Measurements from ENCODE around the gene BST2.
"Not testable (repeated sequence)": the region's sequence is repeated elsewhere in the genome, so short reads cannot be mapped to it uniquely, and the experiment has no call there.

The BST2 gene

DNA sequence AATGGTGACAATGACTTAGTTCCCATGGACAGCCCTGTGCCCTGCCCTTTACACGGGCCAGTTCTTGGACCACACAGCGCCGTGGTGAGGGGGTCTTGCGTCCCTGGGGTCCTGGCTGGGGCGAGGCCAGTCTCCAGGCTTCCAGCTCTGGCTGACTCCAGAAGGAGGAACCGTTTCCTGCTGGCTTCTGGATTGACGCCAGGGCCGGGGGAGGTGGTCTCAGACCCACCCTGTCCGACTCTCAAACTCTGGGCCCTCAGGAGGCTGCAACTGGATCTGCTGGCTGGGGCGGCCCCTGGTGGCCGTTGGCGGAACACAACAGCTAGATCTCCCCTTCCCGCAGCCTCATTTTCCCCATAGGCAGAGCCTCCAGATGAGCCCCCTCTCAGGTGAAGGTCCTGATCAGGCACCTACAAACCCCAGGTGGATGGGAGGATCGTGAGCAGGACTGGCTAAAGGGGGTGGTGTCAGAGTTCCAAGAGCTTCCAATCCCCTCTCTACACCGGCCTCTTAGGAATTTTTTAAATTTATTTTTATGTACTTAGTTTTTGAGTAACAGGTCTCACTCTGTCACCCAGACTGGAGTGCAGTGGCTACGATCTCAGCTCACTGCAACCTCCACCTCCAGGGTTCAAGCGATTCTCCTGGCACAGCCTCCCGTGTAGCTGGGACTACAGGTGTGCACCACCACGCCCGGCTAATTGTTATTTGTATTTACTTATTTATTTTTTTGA, 19.4 kb downstream of the BST2 start:
- no peak for DNase-seq

DNA sequence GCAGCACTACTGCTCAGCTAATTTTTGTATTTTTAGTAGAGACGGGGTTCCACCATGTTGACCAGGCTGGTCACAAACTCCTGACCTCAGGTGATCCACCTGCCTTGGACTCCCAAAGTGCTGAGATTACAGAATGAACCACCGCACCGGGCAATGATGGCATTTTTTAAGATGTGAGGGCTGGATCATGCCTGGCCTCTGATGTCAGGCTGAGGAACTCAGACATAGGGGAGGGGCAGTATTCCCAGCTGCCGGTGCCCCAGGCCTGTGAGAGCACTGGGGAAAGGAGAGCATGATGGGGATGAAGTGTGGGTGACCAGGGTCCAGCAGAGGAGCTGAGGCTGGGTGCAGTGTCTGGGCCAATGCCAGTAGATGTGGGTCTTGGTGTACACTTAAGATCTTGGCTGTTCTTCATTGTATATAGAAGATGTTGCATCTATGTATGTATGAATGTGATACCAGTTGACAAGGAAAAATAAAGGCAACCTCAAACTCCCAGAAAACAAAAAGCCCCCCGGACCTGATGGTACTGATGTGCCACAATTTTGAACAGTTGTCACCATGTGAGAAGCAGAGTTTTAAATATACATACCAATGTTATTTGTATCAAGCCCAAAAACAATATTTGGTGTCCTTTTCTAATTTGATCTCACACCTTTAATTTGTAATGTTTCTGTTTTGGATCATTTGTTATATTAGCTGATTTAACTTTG, 24.8 kb downstream of the BST2 start:
- DNase-seq: no peak

DNA sequence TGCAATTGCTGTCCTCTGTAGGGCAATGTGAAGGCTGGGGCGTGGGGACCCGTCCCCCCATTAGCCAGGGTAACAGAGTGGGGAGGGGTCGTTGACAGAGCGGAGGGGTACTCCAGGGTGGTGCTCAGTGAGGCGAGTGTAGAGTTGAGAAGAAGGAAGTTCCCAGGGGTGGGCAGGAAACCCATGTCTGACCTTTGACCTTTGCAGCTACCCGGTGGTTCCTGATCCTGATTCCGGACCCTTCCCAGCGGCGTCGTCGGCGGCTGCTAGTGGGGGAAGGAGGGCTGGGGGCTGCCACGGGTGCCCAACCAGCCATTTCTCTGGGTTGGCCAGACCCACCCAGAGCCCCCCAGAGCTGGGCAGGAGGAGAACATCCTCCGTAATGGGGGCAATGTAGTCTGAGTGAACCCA, 26.2 kb downstream of the BST2 start:
- DNase-seq: no peak

- no peak for DNase-seq
Observed at GRCh38 chr19:17378271-17378670, 27.2 kb downstream of the BST2 start.

DNA sequence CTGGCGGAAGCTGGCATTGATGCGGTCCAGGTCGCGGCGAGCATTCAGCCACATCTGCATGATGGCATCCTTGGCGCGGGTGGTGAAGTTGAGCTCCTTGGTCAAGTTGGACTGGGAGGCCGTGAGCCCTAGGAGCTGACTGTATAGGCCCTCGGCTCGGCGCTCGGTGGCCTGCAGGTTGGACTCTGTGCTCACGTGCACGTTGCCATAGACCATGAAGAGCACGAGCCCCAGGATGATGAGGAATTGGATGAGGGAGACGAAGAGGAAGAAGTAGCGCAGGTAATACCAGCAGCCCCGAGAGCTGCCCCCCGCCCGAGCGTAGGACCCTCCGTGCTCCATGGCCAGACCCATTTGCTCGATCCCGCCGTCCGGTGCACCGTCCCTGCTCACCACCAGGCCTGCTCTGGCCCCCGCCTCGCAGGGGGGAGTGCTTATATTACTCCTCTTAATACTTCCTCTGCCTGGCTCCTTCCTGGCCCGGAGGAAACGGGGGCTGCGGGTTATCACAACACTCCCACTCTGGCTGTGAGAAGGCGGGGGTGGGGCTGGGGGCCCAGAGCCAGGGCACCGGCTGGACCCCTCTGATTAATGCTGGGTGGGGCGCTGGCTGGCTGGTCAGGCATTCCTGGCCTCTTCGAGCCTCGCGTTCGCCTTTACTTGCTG, 28.4 kb downstream of the BST2 start, which contains the start of gene PLVAP:
TSS of gene PLVAP (minus strand) at position 408 of the 666 bp plus-strand sequence. CDS start at position 354, 54 bp downstream.
- DNase-seq: no peak

DNA sequence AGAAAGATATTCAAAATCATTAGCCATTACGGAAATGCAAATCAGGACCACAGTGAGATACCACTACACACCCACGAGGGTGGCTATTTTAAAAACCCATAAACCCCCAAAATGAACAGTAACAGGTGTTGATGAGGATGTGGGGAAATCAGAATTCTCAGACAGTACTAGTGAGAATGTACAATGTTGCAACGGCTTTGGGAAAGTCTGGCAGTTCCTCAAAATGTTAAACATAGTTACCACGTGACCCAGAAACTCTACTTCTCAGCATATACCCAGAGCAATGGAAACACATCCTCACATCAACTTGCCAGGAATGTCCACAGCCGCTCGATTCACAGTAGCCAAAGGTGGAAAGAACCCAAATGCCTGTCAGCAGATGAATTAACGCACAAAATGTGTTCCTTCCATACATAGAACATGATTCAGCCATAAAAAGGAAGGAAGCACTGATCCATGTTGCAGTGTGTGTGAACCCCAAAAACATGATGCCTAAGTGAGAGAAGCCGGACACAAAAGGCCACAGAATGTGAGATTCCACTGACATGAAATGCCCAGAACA, 35.3 kb downstream of the BST2 start:
- no peak for DNase-seq

- no peak for DNase-seq
Observed at GRCh38 chr19:17365361-17365760, 40.1 kb downstream of the BST2 start.

GRCh38 chr19:17363852-17364605, 41.4 kb downstream of the BST2 start:
- DNase-seq: not testable (repeated sequence)

- DNase-seq: no peak
Observed at GRCh38 chr19:17359905-17360800, 45.3 kb downstream of the BST2 start.

DNA sequence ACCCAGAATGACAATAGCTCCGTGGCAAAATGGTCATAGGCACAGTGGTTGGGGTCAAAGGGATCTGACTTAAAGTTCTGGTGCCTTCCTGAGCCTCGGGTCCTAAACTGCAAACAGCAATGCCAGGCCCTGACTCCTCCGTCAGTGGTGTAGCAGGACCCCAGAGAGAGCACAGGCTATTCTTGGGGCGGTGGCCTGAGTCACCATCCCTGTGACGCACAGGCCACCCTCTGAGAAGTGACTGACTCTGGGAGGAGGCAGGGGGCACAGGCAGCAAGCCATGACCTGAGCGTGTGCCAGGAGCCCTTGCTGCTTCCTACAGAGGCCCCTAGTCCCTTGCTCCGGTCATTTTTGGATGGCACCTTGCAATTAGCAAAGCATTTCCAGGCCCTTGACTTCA, 47.0 kb downstream of the BST2 start:
- DNase-seq: no peak

DNA sequence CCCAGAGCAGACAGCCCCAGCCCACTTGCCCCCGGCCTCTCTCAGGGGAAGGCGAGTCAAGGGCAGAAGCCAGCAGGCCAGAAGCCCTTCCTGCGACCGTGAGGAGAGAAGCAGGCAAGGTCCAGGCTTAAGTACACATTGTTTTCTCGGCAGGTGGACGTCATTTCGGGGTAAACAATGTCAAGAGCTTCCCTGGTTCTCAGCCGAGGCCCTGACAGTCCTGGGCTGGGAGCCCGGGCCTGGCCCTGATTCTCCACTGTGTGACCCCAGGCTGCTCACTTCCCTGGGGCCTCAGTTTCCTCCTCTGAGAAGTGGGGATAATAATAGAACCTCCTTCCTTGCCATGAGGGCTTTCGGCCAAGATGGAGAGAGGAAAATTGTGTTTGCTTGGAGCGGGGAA, 47.7 kb downstream of the BST2 start:
- no peak for DNase-seq

DNA sequence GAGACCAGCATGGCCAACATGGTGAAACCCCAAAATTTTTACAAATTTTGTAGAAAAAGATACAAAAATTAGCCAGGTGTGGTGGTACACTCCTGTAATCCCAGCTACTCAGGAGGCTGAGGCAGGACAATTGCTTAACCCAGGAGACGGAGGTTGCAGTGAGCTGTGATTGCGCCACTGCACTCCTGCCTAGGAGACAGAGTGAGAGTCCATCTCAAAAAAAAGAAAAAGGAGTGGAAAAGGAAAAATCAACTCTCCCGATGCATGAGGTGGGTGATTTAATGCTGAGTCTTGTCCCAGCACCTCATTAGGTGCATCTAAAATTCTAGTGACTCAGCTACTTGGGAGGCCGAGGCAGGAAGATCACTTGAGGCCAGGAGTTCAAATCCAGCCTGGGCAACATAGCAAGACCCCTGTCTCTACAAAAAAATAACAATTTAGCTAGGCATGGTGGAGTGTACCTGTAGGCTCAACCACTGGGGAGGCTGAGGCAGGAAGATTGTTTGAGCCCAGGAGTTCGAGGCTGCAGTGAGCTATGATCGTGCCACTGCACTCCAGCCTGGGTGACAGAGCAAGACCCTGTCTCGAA, 48.3 kb downstream of the BST2 start:
- no peak for DNase-seq

DNA sequence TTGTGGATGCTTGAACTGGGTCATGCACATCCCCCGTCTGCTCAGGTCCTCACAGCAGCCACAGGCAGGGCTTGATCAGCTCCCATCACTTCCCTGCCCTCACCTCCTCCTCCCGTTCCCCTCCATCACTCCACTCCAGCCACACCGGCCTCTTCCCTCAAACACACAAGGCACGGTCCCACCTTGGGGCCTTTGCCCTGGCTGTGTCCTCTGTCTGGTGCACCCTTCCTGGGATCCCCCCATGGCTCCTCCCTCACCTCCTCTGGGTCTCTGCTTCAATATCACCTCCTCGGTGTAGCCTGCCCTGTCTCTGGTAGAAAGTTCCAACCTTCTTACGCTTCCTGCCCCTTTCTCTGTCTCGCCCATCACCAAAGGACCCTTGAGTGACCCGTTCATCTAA, 52.0 kb downstream of the BST2 start:
- no peak for DNase-seq

Measured in DMS 273 treated with DMSO at 0.1 percent for 48 hours (cell line).